Left lung (tissue), 10 donors: Measurements from ENCODE around the gene ZHX3. TPM values are rescaled to one million over a fixed set of nuclear protein-coding genes. Genes with fewer than 3 reads are reported as not detected.
"Not testable (repeated sequence)": the region's sequence is repeated elsewhere in the genome, so short reads cannot be mapped to it uniquely, and the experiment has no call there.

ENCODE experiments used
- ATAC-seq: fragments of 200-7000 bp; cut with Tn5 transposase; one replicate; pipeline ENCODE4 v1.9.1; 2020; ENCODE audit warnings: moderate library complexity
- DNase-seq, 4 donors: peaks; one replicate each; pipeline ENCODE4 v3.0.0-alpha.2; 2013 to 2020
- H3K27ac ChIP-seq, 2 donors: fragments of 200-600 bp; sonication (generic) in 1 of 2; one replicate each; pipeline versions ENCODE4 v1.5.0 to v1.8.0; 2020 to 2021
- H3K27me3 ChIP-seq, 2 donors: fragments of 200-600 bp; sonication (generic) in 1 of 2; one replicate each; pipeline versions ENCODE4 v1.5.0 to v1.8.0; 2020 to 2021
- H3K36me3 ChIP-seq, 2 donors: fragments of 200-600 bp; sonication (generic) in 1 of 2; one replicate each; pipeline versions ENCODE4 v1.5.0 to v1.8.0; 2020 to 2021
- H3K4me1 ChIP-seq, 2 donors: fragments of 200-600 bp; one replicate each; pipeline ENCODE4 v1.8.0; 2021
- H3K4me3 ChIP-seq, 2 donors: fragments of 200-600 bp; sonication (generic) in 1 of 2; one replicate each; pipeline versions ENCODE4 v1.5.0 to v1.8.0; 2020 to 2021; ENCODE audit warnings: mild to moderate bottlenecking in 1 of 2
- H3K9me3 ChIP-seq, 2 donors: fragments of 200-600 bp; sonication (generic) in 1 of 2; one replicate each; pipeline versions ENCODE4 v1.5.0 to v1.8.0; 2020 to 2021
- CTCF ChIP-seq, 2 donors: fragments of 200-600 bp; sonication (generic) in 1 of 2; IDR thresholded peaks; one replicate each; pipeline versions ENCODE4 v1.5.0 to v1.8.0; 2021; ENCODE audit warnings: antibody characterized with exemption in 2 of 2
- intact Hi-C, 2 donors: fragments of 100-400 bp; cut with DNase I; formaldehyde crosslinking; loops; one replicate each; pipeline versions ENCODE4 v1.11.2 to v1.14.2; 2022
- polyA plus RNA-seq, 6 donors: library from polyadenylated mRNA; unstranded; fragments of 120-200 nt; gene quantifications; one replicate each; pipeline ENCODE4 v1.2.1, GENCODE V29; 2013; ENCODE audit not compliant: insufficient read length in 6 of 6
- total RNA-seq, 2 donors: library from RNA; stranded (reverse); fragmentation: NEBNext Ultra II Directional; extraction: Animal tissue kit (Norgen Biotek cat#: 25700); gene quantifications; one replicate each; pipeline ENCODE4 v1.2.1, GENCODE V29; 2021
- donor health status: DM: no; HTN: yes; CAD: no.
- donor health status: DM: no; HTN: no; CAD: no.

The ZHX3 gene
- total and polyA plus RNA-seq, 8 donors, result 8.1 to 47.9 (median 11.2) TPM

- no peak for ATAC-seq
- no peak for TF ChIP-seq CTCF (IDR thresholded peaks at IDR 0.05)
- H3K36me3 ChIP-seq, result no peaks in the 10 kb centered on the region
- H3K9me3 ChIP-seq, result no peaks in the 10 kb centered on the region
- no peaks in the 10 kb centered on the region for H3K27me3 ChIP-seq
- DNase-seq, result peak in 2 of 4 donors; percentile 49 to 57
- intact Hi-C loops, result no loop called here
- peak overlapping the region in 1 of 2 donors; percentile 51 for H3K4me3 ChIP-seq
- H3K4me1 ChIP-seq, result peaks cover 5 to 21% of the 10 kb centered on the region in 2 donors
- H3K27ac ChIP-seq, result peak overlapping the region in 1 of 2 donors; percentile 89
These were observed 1.5 kb downstream of the ZHX3 start for GRCh38 chr20:41316051-41316450.

GRCh38 chr20:41314386-41314785 is 3.1 kb downstream of the ZHX3 start:
- intact Hi-C loops, result no loop called here
- ATAC-seq, result no peak
- no peak for DNase-seq
- Histone ChIP-seq H3K27me3 (no peaks in the 10 kb centered on the region), H3K4me3 (no peak overlapping the region), H3K36me3 (no peaks in the 10 kb centered on the region), H3K4me1 (peaks cover 8 to 21% of the 10 kb centered on the region in 2 donors), H3K9me3 (no peaks in the 10 kb centered on the region), H3K27ac (no peak overlapping the region)
- no peak for TF ChIP-seq CTCF (IDR thresholded peaks at IDR 0.05)

DNA sequence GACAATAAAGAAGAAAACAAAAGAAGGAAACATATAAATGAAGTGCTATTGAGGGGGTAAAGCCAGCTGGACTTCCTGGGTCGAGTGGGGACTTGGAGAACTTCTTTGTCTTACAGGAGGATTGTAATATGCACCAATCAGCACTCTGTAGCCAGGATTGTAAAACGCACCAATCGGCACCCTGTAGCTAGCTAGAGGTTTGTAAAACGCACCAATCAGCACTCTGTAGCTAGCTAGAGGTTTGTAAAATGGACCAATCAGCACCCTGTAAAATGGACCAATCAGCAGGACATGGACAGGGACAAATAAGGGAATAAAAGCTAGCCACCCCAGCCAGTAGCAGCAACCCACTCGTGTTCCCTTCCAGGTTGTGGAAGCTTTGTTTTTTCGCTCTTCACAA is 5.5 kb downstream of the ZHX3 start:
- ATAC-seq, DNase-seq, H3K4me3 ChIP-seq, H3K27me3 ChIP-seq, H3K27ac ChIP-seq, H3K36me3 ChIP-seq, intact Hi-C loops, H3K9me3 ChIP-seq: not testable (repeated sequence)
- peaks cover 8 to 32% of the 10 kb centered on the region in 2 donors for H3K4me1 ChIP-seq

DNA sequence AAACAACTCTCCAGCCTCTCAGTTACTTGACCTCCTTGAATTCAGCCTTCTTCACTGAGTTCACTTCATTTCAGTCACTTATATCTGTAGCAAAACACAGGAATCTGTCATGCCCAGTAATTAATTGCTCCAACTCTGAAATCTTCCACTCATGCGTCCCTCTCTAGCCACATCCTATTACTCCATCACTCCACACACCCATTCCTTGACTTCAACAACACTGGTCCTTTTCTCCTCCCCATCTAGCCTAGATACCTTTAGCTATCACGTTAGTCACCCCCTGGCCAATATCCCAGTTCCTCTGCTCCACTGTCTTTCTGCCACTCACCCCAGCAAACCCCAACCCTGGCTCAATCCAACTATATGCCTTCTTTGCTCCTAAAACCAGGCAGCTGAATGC is 7.7 kb downstream of the ZHX3 start:
- H3K4me3 ChIP-seq, result no peak overlapping the region
- H3K4me1 ChIP-seq, result peaks cover 8 to 25% of the 10 kb centered on the region in 2 donors
- no peaks in the 10 kb centered on the region for H3K9me3 ChIP-seq
- no peaks in the 10 kb centered on the region for H3K27me3 ChIP-seq
- H3K36me3 ChIP-seq, result no peaks in the 10 kb centered on the region
- no peak for TF ChIP-seq CTCF (IDR thresholded peaks at IDR 0.05)
- H3K27ac ChIP-seq, result peak overlapping the region in 1 of 2 donors; percentile 67
- intact Hi-C loops, result no loop called here
- no peak for ATAC-seq
- DNase-seq, result no peak

GRCh38 chr20:41308726-41309413 is 8.7 kb downstream of the ZHX3 start:
- intact Hi-C loops, result no loop called here
- H3K27me3 ChIP-seq, result no peaks in the 10 kb centered on the region
- ATAC-seq (peak; percentile 66), DNase-seq (peak in 1 of 4 donors; percentile 46)
- H3K9me3 ChIP-seq, result no peaks in the 10 kb centered on the region
- H3K36me3 ChIP-seq, result no peaks in the 10 kb centered on the region
- H3K4me3 ChIP-seq, result no peak overlapping the region
- peaks cover 8 to 25% of the 10 kb centered on the region in 2 donors for H3K4me1 ChIP-seq
- no peak for TF ChIP-seq CTCF (IDR thresholded peaks at IDR 0.05)
- H3K27ac ChIP-seq, result peak overlapping the region; percentile 59 to 67
